H9 (cell line): Measurements from ENCODE around the gene UFC1. TPM values are rescaled to one million over a fixed set of nuclear protein-coding genes. Genes with fewer than 3 reads are reported as not detected.

Experiments
- DNase-seq: peaks from one replicate; pipeline ENCODE4 v3.0.0-alpha.2; 2017
- H2AFZ ChIP-seq: one replicate; pipeline ENCODE4 v1.6.1; 2013; ENCODE audit warnings: mild to moderate bottlenecking, low read length, control low read depth, moderate library complexity
- H2AK5ac ChIP-seq: 2 replicates; pipeline ENCODE4 v1.6.1; 2013; ENCODE audit warnings: low read length, control low read depth, mixed read lengths; ENCODE audit not compliant: insufficient read length
- H2BK120ac ChIP-seq: one replicate; pipeline ENCODE4 v1.6.1; 2013; ENCODE audit warnings: low read depth, mild to moderate bottlenecking, low read length, control low read depth, inconsistent platforms; ENCODE audit not compliant: poor library complexity, severe bottlenecking
- H2BK12ac ChIP-seq: 2 replicates; pipeline ENCODE4 v1.6.1; 2013; ENCODE audit warnings: low read length, control low read depth, mixed read lengths, low read depth; ENCODE audit not compliant: insufficient read length
- H2BK15ac ChIP-seq: 2 replicates; pipeline ENCODE4 v1.6.1; 2013; ENCODE audit warnings: low read depth, low read length, control low read depth
- H2BK20ac ChIP-seq: one replicate; pipeline ENCODE4 v1.6.1; 2013; ENCODE audit warnings: low read depth, mild to moderate bottlenecking, low read length, control low read depth, inconsistent platforms; ENCODE audit not compliant: poor library complexity, severe bottlenecking
- H2BK5ac ChIP-seq: 2 replicates; pipeline ENCODE4 v1.6.1; 2013; ENCODE audit warnings: low read length, control low read depth, mixed read lengths; ENCODE audit not compliant: insufficient read length
- H3K14ac ChIP-seq: 2 replicates; pipeline ENCODE4 v1.6.1; 2013; ENCODE audit warnings: low read length, control low read depth; ENCODE audit not compliant: insufficient read depth
- H3K18ac ChIP-seq: 2 replicates; pipeline ENCODE4 v1.6.1; 2013; ENCODE audit warnings: low read depth, mild to moderate bottlenecking, mixed read lengths, low read length, control low read depth; ENCODE audit not compliant: insufficient read length
- H3K23ac ChIP-seq: 2 replicates; pipeline ENCODE4 v1.6.1; 2013; ENCODE audit warnings: low read length, control low read depth, mixed read lengths, low read depth; ENCODE audit not compliant: insufficient read length
- H3K23me2 ChIP-seq: 2 replicates; pipeline ENCODE4 v1.6.1; 2013; ENCODE audit warnings: low read depth, mild to moderate bottlenecking, mixed read lengths, low read length, control low read depth; ENCODE audit not compliant: insufficient read length, poor library complexity, severe bottlenecking
- H3K27ac ChIP-seq: 2 replicates; pipeline ENCODE4 v1.5.1; 2013; ENCODE audit warnings: low read length, control low read depth, mixed read lengths, low read depth; ENCODE audit not compliant: insufficient read length
- H3K27me3 ChIP-seq: 2 replicates; pipeline ENCODE4 v1.6.1; 2013; ENCODE audit warnings: low read length, control low read depth, inconsistent platforms; ENCODE audit not compliant: insufficient read depth
- H3K4ac ChIP-seq: 2 replicates; pipeline ENCODE4 v1.6.1; 2013; ENCODE audit warnings: low read depth, mild to moderate bottlenecking, control low read depth, inconsistent platforms, low read length, moderate library complexity
- H3K4me1 ChIP-seq: 2 replicates; pipeline ENCODE4 v1.6.1; 2013; ENCODE audit warnings: low read length, control low read depth, inconsistent platforms; ENCODE audit not compliant: insufficient read depth
- H3K4me2 ChIP-seq: 2 replicates; pipeline ENCODE4 v1.6.1; 2013; ENCODE audit warnings: low read length, control low read depth, mixed read lengths; ENCODE audit not compliant: insufficient read length, insufficient read depth
- H3K56ac ChIP-seq: 2 replicates; pipeline ENCODE4 v1.6.1; 2013; ENCODE audit warnings: low read depth, mild to moderate bottlenecking, mixed read lengths, low read length, control low read depth; ENCODE audit not compliant: insufficient read length
- H3K79me1 ChIP-seq: 2 replicates; pipeline ENCODE4 v1.6.1; 2013; ENCODE audit warnings: low read depth, mild to moderate bottlenecking, moderate library complexity, low read length, control low read depth, inconsistent platforms; ENCODE audit not compliant: insufficient read depth, poor library complexity, severe bottlenecking
- H3K79me2 ChIP-seq: 2 replicates; pipeline ENCODE4 v1.6.1; 2013; ENCODE audit warnings: low read length, control low read depth, inconsistent platforms; ENCODE audit not compliant: insufficient read depth
- H3K9ac ChIP-seq: 2 replicates; pipeline ENCODE4 v1.6.1; 2013; ENCODE audit warnings: low read length, control low read depth, mixed read lengths; ENCODE audit not compliant: insufficient read length; ENCODE audit errors: extremely low read depth
- H3K9me3 ChIP-seq: one replicate; pipeline ENCODE4 v1.6.1; 2013; ENCODE audit warnings: low read depth, low read length, inconsistent platforms; ENCODE audit not compliant: control insufficient read depth
- H3T11ph ChIP-seq: one replicate; pipeline ENCODE4 v1.6.1; 2013; ENCODE audit warnings: mild to moderate bottlenecking, low read length, control low read depth, inconsistent platforms
- H4K20me1 ChIP-seq: one replicate; pipeline ENCODE4 v1.6.1; 2013; ENCODE audit not compliant: control insufficient read depth, insufficient read length, insufficient read depth
- H4K5ac ChIP-seq: 2 replicates; pipeline ENCODE4 v1.6.1; 2013; ENCODE audit warnings: low read depth, mild to moderate bottlenecking, mixed read lengths, low read length, control low read depth; ENCODE audit not compliant: insufficient read length
- H4K8ac ChIP-seq: replicated peaks from 2 replicates; pipeline ENCODE4 v1.6.1; 2013; ENCODE audit warnings: low read length, control low read depth, mixed read lengths, low read depth; ENCODE audit not compliant: insufficient read length
- H4K91ac ChIP-seq: 2 replicates; pipeline ENCODE4 v1.6.1; 2013; ENCODE audit warnings: low read depth, mild to moderate bottlenecking, moderate library complexity, mixed read lengths, low read length, control low read depth; ENCODE audit not compliant: insufficient read length
- H3K27ac Mint-ChIP-seq, 3 experiments: 2 replicates in 2 of 3; 3 replicates in 1 of 3; pipeline ENCODE4 v1.8.0; 2020 to 2021; ENCODE audit warnings: mixed read lengths in 3 of 3, mild to moderate bottlenecking in 1 of 3, moderate library complexity in 1 of 3
- H3K27me3 Mint-ChIP-seq: 2 replicates; pipeline ENCODE4 v1.8.0; 2021; ENCODE audit warnings: low read depth, mild to moderate bottlenecking, moderate library complexity, mixed read lengths
- H3K36me3 Mint-ChIP-seq, 3 experiments: 2 replicates in 2 of 3; 3 replicates in 1 of 3; pipeline ENCODE4 v1.8.0; 2020 to 2021; ENCODE audit warnings: low read depth in 3 of 3, mixed read lengths in 3 of 3; ENCODE audit not compliant: insufficient read depth in 1 of 3
- H3K4me1 Mint-ChIP-seq, 2 experiments: 2 replicates each; pipeline ENCODE4 v1.8.0; 2020; ENCODE audit warnings: mixed read lengths in 2 of 2
- H3K4me3 Mint-ChIP-seq, 2 experiments: 2 replicates in 1 of 2; 3 replicates in 1 of 2; pipeline ENCODE4 v1.8.0; 2020 to 2021; ENCODE audit warnings: mild to moderate bottlenecking in 2 of 2, mixed read lengths in 2 of 2, moderate library complexity in 1 of 2
- H3K9me3 Mint-ChIP-seq, 2 experiments: 2 replicates in 1 of 2; 3 replicates in 1 of 2; pipeline ENCODE4 v1.8.0; 2020; ENCODE audit warnings: mild to moderate bottlenecking in 2 of 2, mixed read lengths in 2 of 2, moderate library complexity in 1 of 2
- CTCF ChIP-seq: fragments of 200-600 bp; sonication (generic); conservative IDR thresholded peaks from 3 replicates; pipeline ENCODE4 v1.8.0; 2021; ENCODE audit warnings: antibody characterized with exemption, mild to moderate bottlenecking
- WGBS: extraction: QIAGEN DNeasy Blood & Tissue Kit; methylation state at CpG from one replicate; pipeline ENCODE4 v1.1.7; 2013; ENCODE audit warnings: missing lambda C conversion rate, low lambda C conversion rate, mixed read lengths; ENCODE audit not compliant: insufficient read length; ENCODE audit errors: extremely low coverage; 5-methylcytosine and 5-hydroxymethylcytosine counted together
- total RNA-seq: library from RNA; stranded (reverse); gene quantifications from 2 replicates; pipeline ENCODE4 v1.2.1, GENCODE V29; 2021

The UFC1 gene
- total RNA-seq, 1 experiment from 2014 or later = 93.4 TPM

GRCh38 chr1:161113915-161114314, 39.9 kb upstream of the UFC1 start:
- TF ChIP-seq CTCF = no peak
- H3K27me3 ChIP-seq = no peaks in the 10 kb centered on the region
- no peak overlapping the region for H2BK5ac ChIP-seq
- no peak overlapping the region for H4K91ac ChIP-seq
- H3T11ph ChIP-seq = no peak overlapping the region
- H3K4ac ChIP-seq = no peak overlapping the region
- H3K23ac ChIP-seq = no peak overlapping the region
- no peak overlapping the region for H4K8ac ChIP-seq
- no peak overlapping the region for H2BK15ac ChIP-seq
- H2AK5ac ChIP-seq = no peak overlapping the region
- H3K4me1 ChIP-seq = peaks cover 3% of the 10 kb centered on the region; the same call in 1 of the 2 replicates
- H2BK12ac ChIP-seq = no peak overlapping the region
- no peak overlapping the region for H2BK20ac ChIP-seq
- peaks cover 0 to 5% (median 2%) of the 10 kb centered on the region in 3 experiments; a peak in 5 of 7 replicates for H3K36me3 Mint-ChIP-seq
- H3K4me3 Mint-ChIP-seq = no peak overlapping the region; a peak in 1 of 5 replicates
- no peak overlapping the region for H3K18ac ChIP-seq
- no peaks in the 10 kb centered on the region for H3K9me3 ChIP-seq
- peaks cover 10% of the 10 kb centered on the region; the same call in 1 of the 2 replicates for H3K79me2 ChIP-seq
- no peaks in the 10 kb centered on the region for H4K20me1 ChIP-seq
- H3K56ac ChIP-seq = no peak overlapping the region
- no peaks in the 10 kb centered on the region for H3K27me3 Mint-ChIP-seq
- no peak overlapping the region for H3K27ac ChIP-seq
- no peak overlapping the region for H2BK120ac ChIP-seq
- no peak for DNase-seq
- H3K14ac ChIP-seq = no peak overlapping the region
- H3K4me2 ChIP-seq = no peak overlapping the region
- H4K5ac ChIP-seq = no peak overlapping the region
- peaks cover 3% of the 10 kb centered on the region for H3K79me1 ChIP-seq
- H3K9ac ChIP-seq = no peak overlapping the region
- H3K23me2 ChIP-seq = peaks cover 8% of the 10 kb centered on the region
- H3K9me3 Mint-ChIP-seq = no peaks in the 10 kb centered on the region
- peaks cover 12% of the 10 kb centered on the region in 2 experiments for H3K4me1 Mint-ChIP-seq
- no CpG with 5 or more reads among the region's 1 CpG for WGBS
- no peak overlapping the region for H2AFZ ChIP-seq
- H3K27ac Mint-ChIP-seq = no peak overlapping the region
